GM13977 (cell line): ENCODE data around the gene ALK.

Source experiments
- DNase-seq: peaks from one replicate; pipeline ENCODE4 v3.0.0; 2012; ENCODE audit warnings: low spot score
- CTCF ChIP-seq: IDR thresholded peaks from 2 replicates; pipeline ENCODE4 v1.5.1; 2012; ENCODE audit warnings: mild to moderate bottlenecking, control low read depth; ENCODE audit not compliant: insufficient read depth; ENCODE audit errors: extremely low read depth, missing control alignments
- in situ Hi-C: fragments of 300-500 bp; cut with MboI; formaldehyde crosslinking; loops from one replicate; pipeline ENCODE4 v1.12.0; 2022; ENCODE audit warnings: low sequenced_read_pairs, low pct_unique_long_range_greater_than_20kb, mixed read lengths, inconsistent platforms; ENCODE audit not compliant: unreplicated experiment

The ALK gene

GRCh38 chr2:29855924-29856639 lies 65.3 kb downstream of the ALK start:
- no peak for DNase-seq
- in situ Hi-C loops, result no loop called here
- TF ChIP-seq CTCF, result no peak

- no peak for TF ChIP-seq CTCF
- in situ Hi-C loops, result no loop called here
Measured at GRCh38 chr2:29850794-29851193, 70.6 kb downstream of the ALK start.

GRCh38 chr2:29848566-29849310 lies 72.6 kb downstream of the ALK start:
- TF ChIP-seq CTCF, result no peak
- in situ Hi-C loops, result loop anchor here (25.0 kb wide), 2 partner anchors 536 to 886 kb away; no protein-coding TSS in a partner anchor
- DNase-seq, result no peak

More at GRCh38 chr2:29850794-29851193, 70.6 kb downstream of the ALK start:
- no peak for DNase-seq

GRCh38 chr2:29847886-29848285 lies 73.5 kb downstream of the ALK start:
- TF ChIP-seq CTCF, result no peak
- no peak for DNase-seq
- in situ Hi-C loops, result loop anchor here (25.0 kb wide), 2 partner anchors 536 to 886 kb away; no protein-coding TSS in a partner anchor

- in situ Hi-C loops, result loop anchor here (25.0 kb wide), 2 partner anchors 533 to 883 kb away; no protein-coding TSS in a partner anchor
- no peak for TF ChIP-seq CTCF
- DNase-seq, result no peak
Measured at GRCh38 chr2:29844713-29845326, 76.6 kb downstream of the ALK start.

- DNase-seq, result peak; percentile 47
- peak; percentile 89 for TF ChIP-seq CTCF
- in situ Hi-C loops, result loop anchor here (25.0 kb wide), 2 partner anchors 529 to 879 kb away; no protein-coding TSS in a partner anchor
Measured at GRCh38 chr2:29841386-29842004, 79.9 kb downstream of the ALK start.
